H1 (cell line): ENCODE results near the gene SMYD3. TPM values are rescaled to one million over a fixed set of nuclear protein-coding genes. Genes with fewer than 3 reads are reported as not detected.
"Not testable (repeated sequence)": the region's sequence is repeated elsewhere in the genome, so short reads cannot be mapped to it uniquely, and the experiment has no call there.

ENCODE experiments used
- CTCF ChIA-PET: fragments of 300-600 bp; sonication (Branson Sonifier 250); formaldehyde crosslinking; loops from one replicate; lab custom pipeline; 2021; ENCODE audit not compliant: partially characterized antibody; lab: Charles Lee
- POLR2A ChIA-PET: fragments of 300-600 bp; sonication (Branson Sonifier 250); formaldehyde crosslinking; loops from one replicate; lab custom pipeline; 2021; ENCODE audit warnings: inconsistent platforms; ENCODE audit not compliant: partially characterized antibody; lab: Charles Lee
- DNase-seq, 2 experiments: peaks; one replicate each; pipeline versions ENCODE4 v3.0.0 to v3.0.0-alpha.2; 2010 to 2022; ENCODE audit warnings: low spot score in 2 of 2, low read depth in 1 of 2, mixed read lengths in 1 of 2
- FAIRE-seq: peaks from 2 replicates; lab custom pipeline; 2011; peaks lifted over from hg19 to GRCh38; lab: Jason Lieb, UNC
- H2AFZ ChIP-seq: 2 replicates; pipeline ENCODE4 v1.8.1; 2012; ENCODE audit warnings: low read length, inconsistent platforms
- H2AK5ac ChIP-seq: 2 replicates; pipeline ENCODE4 v1.6.1; 2013; ENCODE audit warnings: low read depth, low read length
- H2BK120ac ChIP-seq: replicated peaks from 2 replicates; pipeline ENCODE3; 2013; ENCODE audit warnings: low read depth, low read length, inconsistent platforms
- H2BK12ac ChIP-seq: 2 replicates; pipeline ENCODE4 v1.6.1; 2013; ENCODE audit warnings: low read depth, low read length
- H2BK15ac ChIP-seq: 2 replicates; pipeline ENCODE4 v1.6.1; 2013; ENCODE audit warnings: low read length
- H2BK20ac ChIP-seq: 2 replicates; pipeline ENCODE4 v1.6.1; 2013; ENCODE audit warnings: low read length
- H2BK5ac ChIP-seq: 2 replicates; pipeline ENCODE4 v1.6.1; 2013; ENCODE audit warnings: low read depth, low read length
- H3K14ac ChIP-seq: 2 replicates; pipeline ENCODE4 v1.6.1; 2013; ENCODE audit warnings: inconsistent platforms; ENCODE audit not compliant: insufficient read length
- H3K18ac ChIP-seq: 2 replicates; pipeline ENCODE4 v1.6.1; 2013; ENCODE audit warnings: low read length; ENCODE audit errors: extremely low read depth
- H3K23ac ChIP-seq: 2 replicates; pipeline ENCODE4 v1.6.1; 2013; ENCODE audit warnings: inconsistent platforms; ENCODE audit not compliant: insufficient read length
- H3K23me2 ChIP-seq: 2 replicates; pipeline ENCODE4 v1.6.1; 2013; ENCODE audit warnings: low read depth, low read length
- H3K27ac ChIP-seq: 2 replicates; pipeline ENCODE4 v1.6.1; 2011; ENCODE audit warnings: low read depth, low read length, inconsistent platforms
- H3K27me3 ChIP-seq, 4 experiments: replicated peaks in 1 of 4; 1 replicate in 1 of 4; 2 replicates in 3 of 4; pipeline versions ENCODE4 v1.6.1 to v1.8.1; 2011 to 2013; ENCODE audit warnings: low read length in 3 of 4, mild to moderate bottlenecking in 3 of 4, inconsistent platforms in 2 of 4, mixed read lengths in 2 of 4, moderate library complexity in 1 of 4; ENCODE audit not compliant: control insufficient read depth in 3 of 4, insufficient read depth in 3 of 4; ENCODE audit errors: extremely low read depth in 1 of 4
- H3K36me3 ChIP-seq, 4 experiments: 2 replicates each; pipeline versions ENCODE4 v1.6.1 to v1.8.1; 2011 to 2013; ENCODE audit warnings: mild to moderate bottlenecking in 4 of 4, low read length in 3 of 4, moderate library complexity in 2 of 4, control low read depth in 1 of 4, inconsistent platforms in 1 of 4; ENCODE audit not compliant: insufficient read depth in 4 of 4, control insufficient read depth in 2 of 4
- H3K4ac ChIP-seq: replicated peaks from 2 replicates; pipeline ENCODE3; 2013; ENCODE audit warnings: low read length, low read depth, mixed read lengths, inconsistent platforms; ENCODE audit not compliant: insufficient read length
- H3K4me1 ChIP-seq, 4 experiments: replicated peaks in 1 of 4; 1 replicate in 1 of 4; 2 replicates in 3 of 4; pipeline versions ENCODE4 v1.6.1 to v1.8.1; 2011 to 2013; ENCODE audit warnings: low read length in 3 of 4, inconsistent platforms in 2 of 4, mixed read lengths in 1 of 4; ENCODE audit not compliant: insufficient read depth in 4 of 4, control insufficient read depth in 3 of 4
- H3K4me2 ChIP-seq, 2 experiments: 2 replicates each; pipeline versions ENCODE4 v1.6.1 to v1.8.1; 2011 to 2013; ENCODE audit warnings: low read depth in 2 of 2, low read length in 2 of 2, control low read depth in 1 of 2, inconsistent platforms in 1 of 2, mild to moderate bottlenecking in 1 of 2; ENCODE audit not compliant: insufficient read depth in 1 of 2
- H3K4me3 ChIP-seq, 4 experiments: fragments of 200-600, 300-600 bp in 1 of 4; sonication (generic), shearing (Covaris generic), sonication (Bioruptor Twin) in 1 of 4; 2 replicates each; pipeline versions ENCODE4 v1.5.1 to v1.8.1; 2011 to 2016; ENCODE audit warnings: low read length in 4 of 4, low read depth in 3 of 4, control low read depth in 2 of 4, inconsistent platforms in 2 of 4, mild to moderate bottlenecking in 2 of 4, mixed read lengths in 1 of 4, moderate library complexity in 1 of 4; ENCODE audit not compliant: insufficient read depth in 2 of 4; ENCODE audit errors: extremely low read depth in 1 of 4
- H3K56ac ChIP-seq: replicated peaks from 2 replicates; pipeline ENCODE3; 2013; ENCODE audit warnings: low read depth, mild to moderate bottlenecking, mixed read lengths, low read length, inconsistent platforms; ENCODE audit not compliant: insufficient read length
- H3K79me1 ChIP-seq: 2 replicates; pipeline ENCODE4 v1.6.1; 2013; ENCODE audit warnings: low read depth, low read length, control low read depth
- H3K79me2 ChIP-seq, 2 experiments: 2 replicates each; pipeline versions ENCODE4 v1.6.1 to v1.8.1; 2012 to 2013; ENCODE audit warnings: low read length in 2 of 2, mild to moderate bottlenecking in 2 of 2, inconsistent platforms in 1 of 2; ENCODE audit not compliant: insufficient read depth in 2 of 2, control insufficient read depth in 1 of 2
- H3K9ac ChIP-seq, 4 experiments: replicated peaks in 1 of 4; 1 replicate in 1 of 4; 2 replicates in 3 of 4; pipeline versions ENCODE4 v1.6.1 to v1.8.1; 2011 to 2013; ENCODE audit warnings: low read depth in 3 of 4, low read length in 3 of 4, control low read depth in 2 of 4, mild to moderate bottlenecking in 2 of 4, moderate library complexity in 2 of 4, inconsistent platforms in 1 of 4; ENCODE audit errors: extremely low read depth in 1 of 4
- H3K9me3 ChIP-seq, 2 experiments: 2 replicates each; pipeline versions ENCODE4 v1.6.1 to v1.8.1; 2012 to 2013; ENCODE audit warnings: mild to moderate bottlenecking in 2 of 2, moderate library complexity in 2 of 2, control low read depth in 1 of 2, inconsistent platforms in 1 of 2, low read depth in 1 of 2, low read length in 1 of 2, mixed read lengths in 1 of 2; ENCODE audit not compliant: insufficient read depth in 2 of 2
- H4K20me1 ChIP-seq, 2 experiments: replicated peaks in 1 of 2; 2 replicates each; pipeline versions ENCODE3 to v1.8.1; 2011 to 2013; ENCODE audit warnings: inconsistent platforms in 2 of 2, low read length in 2 of 2, mild to moderate bottlenecking in 1 of 2; ENCODE audit not compliant: insufficient read depth in 2 of 2, control insufficient read depth in 1 of 2
- H4K5ac ChIP-seq: 2 replicates; pipeline ENCODE4 v1.6.1; 2013; ENCODE audit warnings: low read length, low read depth, mixed read lengths, inconsistent platforms; ENCODE audit not compliant: insufficient read length
- H4K8ac ChIP-seq: 2 replicates; pipeline ENCODE4 v1.8.0; 2013; ENCODE audit warnings: mild to moderate bottlenecking, moderate library complexity, low read length, inconsistent platforms; ENCODE audit not compliant: insufficient read depth; ENCODE audit errors: extremely low read depth
- H4K91ac ChIP-seq: replicated peaks from 2 replicates; pipeline ENCODE3; 2013; ENCODE audit warnings: low read length, mixed read lengths, inconsistent platforms; ENCODE audit not compliant: insufficient read length
- WGBS, 2 experiments: shearing (Covaris generic) in 1 of 2; methylation state at CpG; one replicate each; pipeline versions ENCODE4 v1.1.6 to v1.1.7; 2013 to 2015; ENCODE audit warnings: low lambda C conversion rate in 2 of 2, mixed read lengths in 2 of 2, inconsistent platforms in 1 of 2, low coverage in 1 of 2, missing lambda C conversion rate in 1 of 2; ENCODE audit not compliant: insufficient replicate concordance in 2 of 2, insufficient coverage in 1 of 2, insufficient read length in 1 of 2; ENCODE audit errors: extremely low coverage in 1 of 2, missing lambda C conversion rate in 1 of 2; 5-methylcytosine and 5-hydroxymethylcytosine counted together
- polyA plus RNA-seq, 7 experiments: library from polyadenylated mRNA; depleted of rRNA in 3 of 7; stranded (reverse) in 5 of 7; unstranded in 2 of 7; fragments of >200 nt in 5 of 7; fragments of 200-250 nt in 2 of 7; gene quantifications; 1 replicate in 5 of 7; 2 replicates in 1 of 7; 4 replicates in 1 of 7; pipeline versions ENCODE4 v1.2.1 to v1.2.3, GENCODE V29; 2011 to 2013; ENCODE audit warnings: missing spikeins in 2 of 7, mixed read lengths in 2 of 7
- total RNA-seq: library from RNA; stranded (reverse); fragmentation: NEBNext Ultra II Directional; extraction: Animal tissue kit (Norgen Biotek cat#: 25700); gene quantifications from 2 replicates; pipeline ENCODE4 v1.2.1, GENCODE V29; 2021

Gene SMYD3
- total and polyA plus RNA-seq, 2 of the 8 experiments (the other 6 are each of a cell fraction or from before 2014, with no cell fraction given) = 17.3 to 25.4 TPM

GRCh38 chr1:246329292-246329691 is 177.8 kb downstream of the SMYD3 start:
- H3K4ac ChIP-seq, POLR2A ChIA-PET, H3K23ac ChIP-seq, H3K4me1 ChIP-seq, H3K14ac ChIP-seq, H2AFZ ChIP-seq, DNase-seq, H4K91ac ChIP-seq, H3K27me3 ChIP-seq, H4K8ac ChIP-seq, H4K20me1 ChIP-seq, H2AK5ac ChIP-seq, H3K4me3 ChIP-seq, CTCF ChIA-PET, H2BK12ac ChIP-seq, H3K4me2 ChIP-seq, H3K79me1 ChIP-seq, H3K9me3 ChIP-seq, H2BK5ac ChIP-seq, H3K18ac ChIP-seq, H3K9ac ChIP-seq, H3K23me2 ChIP-seq, H3K27ac ChIP-seq, FAIRE-seq, H2BK15ac ChIP-seq, H4K5ac ChIP-seq, H2BK20ac ChIP-seq, H3K56ac ChIP-seq, H2BK120ac ChIP-seq, H3K36me3 ChIP-seq, H3K79me2 ChIP-seq: not testable (repeated sequence)
- 80% methylated on average over 1 of the region's 1 CpG; no CpG with 5 or more reads in 1 of the 2 experiments for WGBS, 2 experiments
